Activated T-cell treated with anti-CD3 and anti-CD28 coated beads, Interleukin-2, amount 50 U/mL, for 72 hours (primary cell): ENCODE data around the gene HGS. TPM values are rescaled to one million over a fixed set of nuclear protein-coding genes. Genes with fewer than 3 reads are reported as not detected.

Experiments used
- ATAC-seq, 2 donors: fragments of 150-1000 bp; cut with Tn5 transposase; replicated peaks in 1 of 2; 2 replicates each; pipeline ENCODE4 v1.10.0; 2021; ENCODE audit warnings: moderate library complexity in 2 of 2, mild to moderate bottlenecking in 1 of 2
- DNase-seq, 2 donors: peaks; one replicate each; pipeline ENCODE4 v3.0.0; 2021 to 2022; ENCODE audit warnings: mixed read lengths in 1 of 2
- H3K27ac Mint-ChIP-seq: one replicate; pipeline ENCODE4 v1.8.0; 2022; ENCODE audit warnings: mild to moderate bottlenecking, moderate library complexity, mixed read lengths
- H3K27me3 Mint-ChIP-seq: one replicate; pipeline ENCODE4 v1.8.0; 2022; ENCODE audit warnings: low read depth, mixed read lengths
- H3K36me3 Mint-ChIP-seq, 2 donors: one replicate each; pipeline ENCODE4 v1.8.0; 2022; ENCODE audit warnings: mixed read lengths in 2 of 2, mild to moderate bottlenecking in 1 of 2; ENCODE audit not compliant: insufficient read depth in 2 of 2
- H3K4me1 Mint-ChIP-seq: one replicate; pipeline ENCODE4 v1.8.0; 2022; ENCODE audit warnings: low read depth, mixed read lengths
- H3K4me3 Mint-ChIP-seq, 2 donors: one replicate each; pipeline ENCODE4 v1.8.0; 2022; ENCODE audit warnings: mild to moderate bottlenecking in 2 of 2, mixed read lengths in 2 of 2, moderate library complexity in 2 of 2
- H3K9me3 Mint-ChIP-seq, 2 donors: one replicate each; pipeline ENCODE4 v1.8.0; 2022; ENCODE audit warnings: mixed read lengths in 2 of 2
- total RNA-seq, 2 donors: library from RNA; stranded (reverse); gene quantifications; one replicate each; pipeline ENCODE4 v1.2.3, GENCODE V29; 2022

The HGS gene
- total RNA-seq, 2 donors from 2014 or later: 95.5 to 96.0 TPM

DNA sequence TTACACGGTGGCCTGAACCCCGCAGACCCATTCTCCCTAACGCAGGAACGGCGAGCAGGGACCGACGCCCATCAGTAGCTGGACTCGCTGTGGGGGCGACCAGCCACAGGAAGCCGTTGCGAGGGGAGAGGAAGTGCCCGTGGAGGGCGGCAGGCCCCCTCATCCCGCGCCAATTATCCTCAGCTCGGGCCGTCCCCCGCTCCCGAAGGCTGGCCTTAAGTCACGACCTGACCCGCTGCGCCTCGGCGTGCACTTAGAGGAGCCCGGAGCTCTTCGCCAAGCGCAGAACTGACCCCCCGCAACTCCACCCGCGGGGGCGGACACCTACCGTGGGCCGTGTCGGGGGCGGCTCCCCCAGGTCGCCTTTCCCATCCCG is 615 bp upstream of the HGS start:
- Mint-ChIP-seq H3K36me3 (peaks cover 4 to 9% of the 10 kb centered on the region in 2 donors), H3K9me3 (no peaks in the 10 kb centered on the region), H3K27me3 (no peaks in the 10 kb centered on the region), H3K4me3 (peak overlapping the region; percentile 80 to 87), H3K4me1 (peaks cover 35% of the 10 kb centered on the region), H3K27ac (peak overlapping the region; percentile 83)
- ATAC-seq (peak; percentile 3 to 6), DNase-seq (peak in 1 of 2 donors; percentile 32)

DNA sequence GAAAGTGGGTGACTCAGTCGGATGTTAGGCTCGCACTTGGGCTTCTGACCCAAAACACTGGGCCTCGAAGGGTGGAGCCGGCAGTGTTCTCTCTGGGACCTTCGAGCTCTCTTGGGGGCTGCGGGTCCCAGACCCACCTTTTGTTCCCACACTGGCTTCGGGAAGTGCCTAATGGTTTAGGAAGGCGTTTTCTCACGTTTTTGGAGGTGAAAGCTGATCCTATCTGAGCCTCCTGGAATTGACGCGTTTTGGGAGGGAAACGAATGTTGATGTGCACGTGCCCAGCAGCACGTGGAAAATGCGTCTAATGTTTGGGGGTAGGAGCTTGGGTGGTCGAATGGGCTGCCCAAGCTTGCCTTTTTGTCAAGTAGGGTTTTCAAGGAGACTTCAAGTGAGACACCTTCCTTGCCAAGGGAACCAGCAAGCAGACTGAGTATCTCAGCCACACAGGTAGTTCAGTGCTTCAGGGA is 666 bp downstream of the HGS start:
- Mint-ChIP-seq H3K27me3 (no peaks in the 10 kb centered on the region), H3K4me1 (peaks cover 35% of the 10 kb centered on the region), H3K36me3 (peaks cover 6 to 14% of the 10 kb centered on the region in 2 donors), H3K4me3 (peak overlapping the region; percentile 87 to 95), H3K9me3 (no peaks in the 10 kb centered on the region), H3K27ac (peak overlapping the region; percentile 88)
- DNase-seq (peak in 1 of 2 donors; percentile 58), ATAC-seq (peak in 1 of 2 donors; percentile 39)

DNA sequence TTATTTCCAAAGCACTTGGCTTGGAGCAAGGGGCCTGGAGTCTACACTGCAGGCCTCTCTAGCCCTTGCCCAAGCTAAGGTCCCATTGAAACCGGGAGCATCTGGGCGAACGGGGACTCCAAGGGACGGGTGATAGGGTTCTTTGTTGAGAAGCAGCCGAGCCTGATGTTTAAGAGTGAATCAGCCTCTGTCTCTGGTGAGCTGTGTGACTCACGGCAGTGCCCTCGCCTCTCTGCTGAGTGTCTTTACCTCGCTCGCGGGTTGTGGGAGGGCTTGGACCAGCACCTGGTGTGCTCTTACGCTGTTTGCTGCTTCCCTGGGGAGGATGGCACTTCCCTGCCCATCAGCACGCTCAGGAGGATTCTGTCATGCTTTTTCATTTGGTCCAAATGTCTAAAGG is 1.3 kb downstream of the HGS start:
- Mint-ChIP-seq H3K4me1 (peaks cover 35% of the 10 kb centered on the region), H3K27ac (peak overlapping the region; percentile 88), H3K9me3 (no peaks in the 10 kb centered on the region), H3K4me3 (peak overlapping the region; percentile 87 to 95), H3K27me3 (no peaks in the 10 kb centered on the region), H3K36me3 (peaks cover 4 to 14% of the 10 kb centered on the region in 2 donors)
- DNase-seq (peak; percentile 35 to 66), ATAC-seq (peak; percentile 12 to 14)

DNA sequence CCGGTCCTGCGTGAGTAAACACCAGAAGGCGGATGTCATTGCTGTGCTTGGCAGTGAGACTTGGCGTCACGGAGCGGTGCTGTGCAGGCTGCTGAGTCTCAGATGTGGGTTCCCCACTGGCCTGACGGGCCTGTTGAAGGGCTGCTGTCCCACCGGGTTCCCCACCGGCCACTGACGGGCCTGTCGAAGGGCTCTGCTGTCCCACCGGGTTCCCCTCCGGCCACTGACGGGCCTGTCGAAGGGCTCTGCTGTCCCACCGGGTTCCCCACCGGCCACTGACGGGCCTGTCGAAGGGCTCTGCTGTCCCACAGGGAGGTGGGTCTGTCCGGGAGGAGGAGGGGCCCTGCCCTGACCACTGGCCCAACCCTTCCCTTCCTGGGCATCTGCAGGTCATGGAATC is 2.8 kb downstream of the HGS start:
- H3K9me3 Mint-ChIP-seq: no peaks in the 10 kb centered on the region
- no peak overlapping the region for H3K4me3 Mint-ChIP-seq
- H3K27ac Mint-ChIP-seq: no peak overlapping the region
- H3K4me1 Mint-ChIP-seq: peaks cover 33% of the 10 kb centered on the region
- peaks cover 4 to 14% of the 10 kb centered on the region in 2 donors for H3K36me3 Mint-ChIP-seq
- ATAC-seq (no peak), DNase-seq (no peak)
- no peaks in the 10 kb centered on the region for H3K27me3 Mint-ChIP-seq

DNA sequence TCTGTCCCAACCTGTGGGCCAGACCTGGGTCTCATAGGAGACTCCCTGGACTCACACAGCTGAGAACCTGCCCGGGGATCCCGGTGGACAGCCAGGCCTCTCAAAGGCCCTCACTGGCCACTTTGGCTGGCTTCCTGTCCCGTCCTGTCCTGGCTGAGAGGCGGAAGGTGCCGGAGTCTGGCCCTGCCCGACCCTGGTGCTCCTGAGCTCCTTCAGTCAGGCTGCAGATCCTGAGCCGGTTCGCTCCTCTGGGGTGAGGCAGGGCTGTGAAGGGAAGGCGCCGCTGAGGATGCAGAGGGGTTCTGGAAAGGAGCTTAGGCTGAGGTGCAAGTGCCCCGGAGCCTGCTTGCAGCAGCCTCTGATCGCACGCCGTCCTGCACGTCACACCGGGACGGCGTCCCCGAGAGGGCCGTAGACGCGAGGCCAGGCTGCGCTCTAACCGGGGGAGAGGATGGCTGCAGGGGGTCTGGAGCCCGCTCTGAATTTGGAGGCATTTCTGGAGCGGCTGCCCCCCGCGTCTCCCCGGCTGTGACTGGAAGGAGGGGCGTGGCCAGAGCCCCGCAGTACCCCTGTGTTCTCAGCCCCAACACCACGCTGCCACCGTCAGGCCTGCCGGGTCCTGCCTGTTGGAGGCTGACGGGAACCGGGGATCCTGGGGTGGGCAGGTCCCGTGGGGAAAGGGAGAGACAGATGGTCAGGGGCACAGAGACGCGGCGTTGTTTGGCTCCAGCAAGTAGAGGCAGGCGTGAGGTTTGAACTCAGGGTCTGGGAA is 4.1 kb downstream of the HGS start:
- Mint-ChIP-seq H3K4me3 (no peak overlapping the region), H3K27me3 (no peaks in the 10 kb centered on the region), H3K4me1 (peaks cover 23% of the 10 kb centered on the region), H3K9me3 (no peaks in the 10 kb centered on the region), H3K36me3 (peaks cover 2 to 14% of the 10 kb centered on the region in 2 donors), H3K27ac (no peak overlapping the region)
- DNase-seq (no peak), ATAC-seq (no peak)

- no peak for DNase-seq
- Mint-ChIP-seq H3K4me3 (no peak overlapping the region), H3K27me3 (no peaks in the 10 kb centered on the region), H3K36me3 (peaks cover 2 to 14% of the 10 kb centered on the region in 2 donors), H3K9me3 (no peaks in the 10 kb centered on the region), H3K4me1 (peaks cover 23% of the 10 kb centered on the region), H3K27ac (no peak overlapping the region)
- ATAC-seq: no peak
These were observed 4.8 kb downstream of the HGS start for GRCh38 chr17:81688616-81689015.

GRCh38 chr17:81690066-81690465 is 6.3 kb downstream of the HGS start:
- H3K27ac Mint-ChIP-seq: no peak overlapping the region
- peaks cover 2 to 14% of the 10 kb centered on the region in 2 donors for H3K36me3 Mint-ChIP-seq
- no peaks in the 10 kb centered on the region for H3K9me3 Mint-ChIP-seq
- no peak for DNase-seq
- H3K4me1 Mint-ChIP-seq: peaks cover 14% of the 10 kb centered on the region
- H3K4me3 Mint-ChIP-seq: no peak overlapping the region
- no peaks in the 10 kb centered on the region for H3K27me3 Mint-ChIP-seq
- ATAC-seq: no peak

DNA sequence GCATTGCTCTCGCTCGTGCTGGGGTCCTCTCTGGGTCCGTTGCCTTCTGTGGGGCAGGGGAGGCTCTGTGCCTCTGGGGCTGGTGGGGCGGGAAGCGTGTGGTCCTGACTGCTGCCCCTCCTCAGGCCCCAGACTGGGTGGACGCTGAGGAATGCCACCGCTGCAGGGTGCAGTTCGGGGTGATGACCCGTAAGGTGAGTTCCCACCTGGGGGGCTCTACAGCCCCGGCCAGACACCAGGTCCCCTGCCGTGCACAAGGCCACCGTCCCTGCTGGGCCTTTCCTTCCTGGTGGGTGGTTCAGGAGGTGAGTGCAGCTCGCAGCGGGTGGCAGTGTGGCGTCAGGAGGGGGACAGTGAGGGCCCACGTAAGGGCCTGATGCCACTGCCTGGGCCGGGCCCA is 6.7 kb downstream of the HGS start:
- peaks cover 2 to 12% of the 10 kb centered on the region in 2 donors for H3K36me3 Mint-ChIP-seq
- peaks cover 9% of the 10 kb centered on the region for H3K4me1 Mint-ChIP-seq
- no peak for ATAC-seq
- H3K9me3 Mint-ChIP-seq: no peaks in the 10 kb centered on the region
- H3K27me3 Mint-ChIP-seq: no peaks in the 10 kb centered on the region
- no peak overlapping the region for H3K27ac Mint-ChIP-seq
- H3K4me3 Mint-ChIP-seq: no peak overlapping the region
- DNase-seq: no peak

- H3K4me1 Mint-ChIP-seq: peaks cover 7% of the 10 kb centered on the region
- no peak for ATAC-seq
- H3K9me3 Mint-ChIP-seq: no peaks in the 10 kb centered on the region
- DNase-seq: no peak
- no peak overlapping the region for H3K4me3 Mint-ChIP-seq
- no peaks in the 10 kb centered on the region for H3K27me3 Mint-ChIP-seq
- H3K27ac Mint-ChIP-seq: no peak overlapping the region
- H3K36me3 Mint-ChIP-seq: peaks cover 2 to 11% of the 10 kb centered on the region in 2 donors
These were observed 7.4 kb downstream of the HGS start for GRCh38 chr17:81691196-81691595.

GRCh38 chr17:81691608-81692007 is 7.8 kb downstream of the HGS start:
- no peaks in the 10 kb centered on the region for H3K27me3 Mint-ChIP-seq
- H3K4me1 Mint-ChIP-seq: peaks cover 5% of the 10 kb centered on the region
- H3K9me3 Mint-ChIP-seq: no peaks in the 10 kb centered on the region
- DNase-seq: no peak
- peaks cover 2 to 8% of the 10 kb centered on the region in 2 donors for H3K36me3 Mint-ChIP-seq
- ATAC-seq: no peak
- H3K4me3 Mint-ChIP-seq: no peak overlapping the region
- H3K27ac Mint-ChIP-seq: no peak overlapping the region

DNA sequence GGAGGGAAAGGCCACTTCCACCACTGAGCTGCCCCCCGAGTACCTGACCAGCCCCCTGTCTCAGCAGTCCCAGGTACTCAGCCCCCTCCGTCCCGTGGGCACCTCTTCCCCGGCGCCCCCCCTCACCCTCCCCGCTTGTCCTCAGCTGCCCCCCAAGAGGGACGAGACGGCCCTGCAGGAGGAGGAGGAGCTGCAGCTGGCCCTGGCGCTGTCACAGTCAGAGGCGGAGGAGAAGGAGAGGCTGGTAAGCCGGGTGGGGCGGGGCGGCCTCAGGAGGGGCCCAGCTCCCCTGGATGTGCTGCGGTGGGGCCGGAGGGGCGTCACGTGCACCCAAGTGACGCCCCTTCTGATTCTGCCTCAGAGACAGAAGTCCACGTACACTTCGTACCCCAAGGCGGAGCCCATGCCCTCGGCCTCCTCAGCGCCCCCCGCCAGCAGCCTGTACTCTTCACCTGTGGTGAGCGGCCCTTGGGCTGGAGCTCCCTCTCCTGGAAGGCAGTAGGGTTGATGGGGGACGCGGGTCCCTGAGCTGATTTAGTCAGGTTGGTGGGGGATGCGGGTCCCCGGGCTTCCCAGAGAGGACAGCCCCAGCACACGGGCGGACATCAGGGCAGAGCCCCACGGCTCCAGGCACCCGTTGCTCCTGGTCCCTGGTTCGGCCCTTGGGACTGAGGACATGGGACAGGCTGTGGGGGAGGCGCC is 9.8 kb downstream of the HGS start:
- peaks cover 4 to 14% of the 10 kb centered on the region in 2 donors for H3K36me3 Mint-ChIP-seq
- ATAC-seq (no peak), DNase-seq (no peak)
- no peak overlapping the region for H3K4me3 Mint-ChIP-seq
- H3K4me1 Mint-ChIP-seq: peaks cover 3% of the 10 kb centered on the region
- no peaks in the 10 kb centered on the region for H3K27me3 Mint-ChIP-seq
- H3K27ac Mint-ChIP-seq: no peak overlapping the region
- no peaks in the 10 kb centered on the region for H3K9me3 Mint-ChIP-seq

DNA sequence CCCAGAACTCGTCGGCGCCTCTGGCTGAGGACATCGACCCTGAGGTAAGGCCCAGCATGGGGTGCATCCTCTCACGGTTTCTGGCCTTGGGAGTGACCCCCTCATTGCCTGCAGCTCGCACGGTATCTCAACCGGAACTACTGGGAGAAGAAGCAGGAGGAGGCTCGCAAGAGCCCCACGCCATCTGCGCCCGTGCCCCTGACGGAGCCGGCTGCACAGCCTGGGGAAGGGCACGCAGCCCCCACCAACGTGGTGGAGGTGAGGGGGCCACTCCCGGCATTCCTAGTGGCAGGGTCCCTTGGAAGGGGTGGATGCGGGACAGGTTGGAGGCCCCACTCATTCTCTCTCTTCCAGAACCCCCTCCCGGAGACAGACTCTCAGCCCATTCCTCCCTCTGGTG is 11.0 kb downstream of the HGS start:
- Mint-ChIP-seq H3K9me3 (no peaks in the 10 kb centered on the region), H3K27ac (no peak overlapping the region), H3K36me3 (peaks cover 4 to 14% of the 10 kb centered on the region in 2 donors), H3K4me3 (no peak overlapping the region), H3K4me1 (peaks cover 3% of the 10 kb centered on the region), H3K27me3 (no peaks in the 10 kb centered on the region)
- ATAC-seq: no peak
- DNase-seq: no peak

DNA sequence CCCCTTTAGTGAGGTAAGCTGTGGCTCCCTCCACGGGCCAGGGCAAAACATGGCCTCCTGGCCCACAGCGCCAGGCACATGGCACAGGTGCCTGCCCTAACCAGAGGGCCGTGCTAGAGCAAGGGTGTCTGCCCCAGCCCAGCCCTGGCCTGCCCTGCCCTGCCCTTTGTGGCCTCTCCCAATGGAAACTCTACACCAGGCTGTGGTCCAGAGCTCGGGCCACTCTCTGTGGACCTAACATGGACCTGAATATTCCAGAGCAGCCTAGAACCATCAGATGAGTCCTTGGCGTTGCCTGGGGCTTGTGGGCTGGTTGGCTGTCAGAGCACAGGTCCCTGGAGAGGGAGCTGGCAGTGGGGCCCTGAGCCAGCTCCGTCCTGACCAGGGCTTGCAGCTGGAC is 11.4 kb downstream of the HGS start:
- Mint-ChIP-seq H3K36me3 (peaks cover 4 to 14% of the 10 kb centered on the region in 2 donors), H3K27me3 (no peaks in the 10 kb centered on the region), H3K9me3 (no peaks in the 10 kb centered on the region), H3K4me1 (peaks cover 3% of the 10 kb centered on the region), H3K4me3 (no peak overlapping the region), H3K27ac (no peak overlapping the region)
- ATAC-seq: no peak
- no peak for DNase-seq
